Epidermal melanocyte (primary cell): ENCODE data around the gene CCDC47.
"Not testable (repeated sequence)": the region's sequence is repeated elsewhere in the genome, so short reads cannot be mapped to it uniquely, and the experiment has no call there.

ENCODE experiments used
- DNase-seq: peaks from one replicate; pipeline ENCODE4 v3.0.0; 2011; ENCODE audit warnings: low spot score; ENCODE audit not compliant: insufficient read length

CCDC47 gene, protein sequence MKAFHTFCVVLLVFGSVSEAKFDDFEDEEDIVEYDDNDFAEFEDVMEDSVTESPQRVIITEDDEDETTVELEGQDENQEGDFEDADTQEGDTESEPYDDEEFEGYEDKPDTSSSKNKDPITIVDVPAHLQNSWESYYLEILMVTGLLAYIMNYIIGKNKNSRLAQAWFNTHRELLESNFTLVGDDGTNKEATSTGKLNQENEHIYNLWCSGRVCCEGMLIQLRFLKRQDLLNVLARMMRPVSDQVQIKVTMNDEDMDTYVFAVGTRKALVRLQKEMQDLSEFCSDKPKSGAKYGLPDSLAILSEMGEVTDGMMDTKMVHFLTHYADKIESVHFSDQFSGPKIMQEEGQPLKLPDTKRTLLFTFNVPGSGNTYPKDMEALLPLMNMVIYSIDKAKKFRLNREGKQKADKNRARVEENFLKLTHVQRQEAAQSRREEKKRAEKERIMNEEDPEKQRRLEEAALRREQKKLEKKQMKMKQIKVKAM

GRCh38 chr17:63773272-63774140 is at the start of gene CCDC47:
Gene CCDC47 (minus strand): TSS chr17:63773597. CDS start chr17:63766175, 7,422 bp downstream.
- peak; percentile 99 for DNase-seq

DNA sequence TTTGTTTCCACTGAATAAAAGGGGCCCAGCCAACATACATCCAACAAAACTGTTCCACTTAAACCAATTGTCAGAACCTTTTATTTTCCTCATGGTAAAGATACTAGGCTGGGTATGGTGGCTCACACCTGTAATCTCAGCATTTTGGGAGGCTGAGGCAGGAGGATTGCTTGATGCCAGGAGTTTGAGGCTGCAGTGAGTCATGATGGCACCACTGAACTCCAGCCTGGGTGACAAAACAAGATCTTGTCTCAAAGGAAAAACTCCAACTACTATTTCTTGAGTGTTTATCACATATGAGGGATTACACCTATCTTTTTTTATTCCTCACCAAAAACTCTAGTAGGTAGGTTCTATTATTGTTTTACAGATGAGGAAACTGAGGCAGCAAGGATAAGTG is 49.1 kb upstream of the CCDC47 start:
- no peak for DNase-seq

- DNase-seq = no peak
Measured at GRCh38 chr17:63821804-63822203, 48.4 kb upstream of the CCDC47 start.

GRCh38 chr17:63820963-63821561 is 47.7 kb upstream of the CCDC47 start:
- DNase-seq = no peak

GRCh38 chr17:63819585-63820537 is 46.5 kb upstream of the CCDC47 start:
- DNase-seq = no peak

- DNase-seq = no peak
Measured at GRCh38 chr17:63819131-63819530, 45.7 kb upstream of the CCDC47 start.

DNA sequence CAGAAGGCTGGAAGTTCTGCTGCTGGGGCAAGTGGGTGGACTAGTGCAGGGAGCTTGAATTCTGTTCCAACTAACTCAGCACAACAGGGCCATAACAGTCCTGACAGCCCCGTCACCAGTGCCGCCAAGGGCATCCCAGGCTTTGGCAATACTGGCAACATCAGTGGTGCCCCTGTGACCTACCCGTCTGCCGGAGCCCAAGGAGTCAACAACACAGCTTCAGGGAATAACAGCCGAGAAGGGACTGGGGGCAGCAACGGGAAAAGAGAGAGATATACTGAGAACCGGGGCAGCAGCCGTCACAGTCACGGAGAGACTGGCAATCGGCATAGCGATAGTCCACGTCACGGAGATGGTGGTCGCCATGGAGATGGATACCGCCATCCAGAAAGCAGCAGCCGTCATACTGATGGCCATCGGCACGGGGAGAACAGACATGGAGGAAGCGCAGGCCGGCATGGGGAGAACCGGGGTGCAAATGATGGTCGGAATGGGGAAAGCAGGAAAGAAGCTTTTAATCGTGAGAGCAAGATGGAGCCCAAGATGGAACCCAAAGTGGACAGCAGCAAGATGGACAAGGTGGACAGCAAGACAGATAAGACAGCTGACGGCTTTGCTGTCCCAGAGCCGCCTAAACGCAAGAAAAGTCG is 44.5 kb upstream of the CCDC47 start:
- no peak for DNase-seq

GRCh38 chr17:63816669-63817068 is 43.3 kb upstream of the CCDC47 start:
- DNase-seq = no peak

DNA sequence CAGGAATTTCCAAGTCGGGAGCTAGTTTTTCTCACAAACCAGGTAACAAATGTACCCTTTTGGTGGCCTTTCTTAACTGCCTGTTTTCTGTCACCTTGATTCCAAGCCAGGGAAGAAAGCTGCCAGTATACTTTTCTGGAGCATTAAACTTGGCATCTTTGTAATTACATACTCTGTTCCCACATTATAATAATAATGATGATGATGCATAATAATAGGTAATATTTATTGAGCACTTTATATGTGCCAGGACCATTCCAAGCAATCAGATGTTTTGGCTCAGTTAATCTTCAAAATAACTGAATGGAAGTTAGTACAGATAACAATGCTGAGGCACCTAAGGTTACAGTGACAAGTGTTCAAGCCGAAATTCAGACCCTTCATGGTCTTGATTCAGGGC is 42.7 kb upstream of the CCDC47 start:
- DNase-seq = no peak

DNA sequence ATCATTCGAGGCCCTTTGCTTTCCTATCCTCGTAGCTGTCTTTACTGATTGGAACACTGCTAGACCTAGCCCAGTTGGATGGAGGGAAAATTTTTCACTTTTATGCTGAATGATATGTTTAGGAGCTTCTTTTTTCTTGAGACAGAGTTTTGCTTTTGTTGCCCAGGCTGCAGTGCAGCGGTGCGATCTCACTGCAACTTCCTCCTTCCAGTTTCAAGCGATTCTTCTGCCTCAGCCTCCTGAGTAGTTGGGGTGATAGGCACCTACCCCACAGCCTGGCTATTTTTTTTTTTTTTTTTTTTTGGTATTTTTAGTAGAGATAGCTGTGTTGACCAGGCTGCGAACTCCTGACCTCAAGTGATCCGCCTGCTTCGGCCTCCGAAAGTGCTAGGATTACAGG is 36.6 kb upstream of the CCDC47 start:
- no peak for DNase-seq

DNA sequence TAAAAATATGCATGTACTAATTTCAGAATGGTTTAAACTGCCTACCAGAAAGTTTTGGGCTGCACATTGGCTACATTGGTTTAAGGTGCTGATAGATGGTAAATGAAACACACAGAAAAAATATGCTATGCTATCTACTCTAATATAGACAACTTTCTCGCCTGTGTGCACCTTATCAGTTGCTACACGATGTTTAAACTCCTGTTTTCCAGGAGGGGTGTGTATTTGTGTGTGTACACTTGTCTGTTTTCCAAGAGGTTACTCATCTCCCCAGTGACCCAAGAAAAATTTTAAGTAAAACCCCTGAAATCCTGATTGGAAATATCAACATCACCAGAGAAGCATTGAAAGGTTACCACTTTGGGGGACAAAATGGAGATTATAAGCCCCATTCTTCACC is 32.2 kb upstream of the CCDC47 start:
- no peak for DNase-seq

GRCh38 chr17:63804328-63804727 is 30.9 kb upstream of the CCDC47 start:
- DNase-seq = no peak

GRCh38 chr17:63800783-63801182 is 27.4 kb upstream of the CCDC47 start:
- DNase-seq = no peak

DNA sequence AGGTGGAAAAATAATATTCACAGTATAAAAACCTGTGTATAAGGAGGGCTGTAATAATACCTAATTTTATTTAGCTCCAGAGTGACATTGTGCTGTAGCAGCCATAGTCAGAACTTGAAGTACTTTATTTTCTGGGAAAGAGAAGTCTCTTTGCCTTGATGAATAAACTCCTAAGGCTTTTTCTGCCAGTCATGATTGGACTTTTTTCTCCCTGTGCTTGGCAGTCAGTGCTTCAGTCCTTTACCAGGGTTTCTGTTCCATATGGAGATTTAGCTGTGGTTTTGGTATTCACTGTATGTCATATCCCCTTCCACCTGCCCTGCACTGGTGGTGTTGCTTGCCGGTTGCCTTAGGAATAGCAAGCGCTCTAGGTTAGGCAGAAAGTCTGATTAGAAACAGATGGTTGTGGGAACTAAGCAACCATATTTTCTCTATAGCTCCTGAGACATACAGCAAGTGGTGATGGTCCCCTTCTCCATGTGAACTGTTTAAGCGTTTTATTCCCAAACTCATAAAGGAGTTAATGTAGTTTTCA is 25.2 kb upstream of the CCDC47 start:
- no peak for DNase-seq

GRCh38 chr17:63796375-63796774 is 23.0 kb upstream of the CCDC47 start:
- not testable (repeated sequence) for DNase-seq

- no peak for DNase-seq
Measured at GRCh38 chr17:63792055-63792729, 18.8 kb upstream of the CCDC47 start.

- DNase-seq = no peak
Measured at GRCh38 chr17:63790057-63790456, 16.7 kb upstream of the CCDC47 start.

- no peak for DNase-seq
Measured at GRCh38 chr17:63786971-63787711, 13.7 kb upstream of the CCDC47 start.

- no peak for DNase-seq
Measured at GRCh38 chr17:63786117-63786516, 12.7 kb upstream of the CCDC47 start.
